ENCODE data around the gene CCT8L2.
"Not testable (repeated sequence)": the region's sequence is repeated elsewhere in the genome, so short reads cannot be mapped to it uniquely, and the experiment has no call there.

The CCT8L2 gene

GRCh38 chr22:16603770-16604242 is 11.2 kb upstream of the CCT8L2 start:
- H2BK12ac ChIP-seq (ENCODE audit: low read length); H3K4me3 ChIP-seq (ENCODE audit: low read depth, low read length); DNase-seq; H2BK120ac ChIP-seq (ENCODE audit: insufficient read depth, low read length, poor library complexity); H3K27me3 ChIP-seq (ENCODE audit: insufficient read depth, low read length); H3K9ac ChIP-seq (ENCODE audit: low read length); H2AK5ac ChIP-seq (ENCODE audit: low read length); H3K36me3 ChIP-seq (ENCODE audit: control insufficient read depth in 1 of 2, insufficient read depth in 2 of 2, low read length in 2 of 2); H3K9me3 ChIP-seq (ENCODE audit: insufficient read depth, low read depth, low read length); H2BK5ac ChIP-seq (ENCODE audit: low read depth, low read length, poor library complexity); H3K4ac ChIP-seq (ENCODE audit: low read depth, low read length); H4K8ac ChIP-seq (ENCODE audit: low read depth, low read length); H3K79me1 ChIP-seq (ENCODE audit: low read length); H3K27ac ChIP-seq (ENCODE audit: low read depth, low read length); H3K18ac ChIP-seq (ENCODE audit: low read length); H4K12ac ChIP-seq (ENCODE audit: low read depth, low read length); H2AFZ ChIP-seq (ENCODE audit: insufficient read depth, low read length, poor library complexity); H3K14ac ChIP-seq (ENCODE audit: low read length); H3K23ac ChIP-seq (ENCODE audit: low read length); H3K4me2 ChIP-seq (ENCODE audit: low read length); H3K4me1 ChIP-seq (ENCODE audit: control insufficient read depth in 1 of 2, insufficient read depth in 2 of 2, low read length in 2 of 2); H4K91ac ChIP-seq (ENCODE audit: low read depth, low read length); H3K79me2 ChIP-seq (ENCODE audit: control insufficient read depth, insufficient read depth, low read length, poor library complexity): not testable (repeated sequence)
- WGBS (ENCODE audit: extremely low coverage, insufficient coverage, insufficient read length): no CpG with 5 or more reads among the region's 9 CpGs

GRCh38 chr22:16603448-16603768 is 10.8 kb upstream of the CCT8L2 start:
- H3K23ac ChIP-seq (ENCODE audit: low read length): no peak overlapping the region
- H3K9ac ChIP-seq (ENCODE audit: low read length): no peak overlapping the region
- H3K79me2 ChIP-seq (ENCODE audit: control insufficient read depth, insufficient read depth, low read length, poor library complexity): no peaks in the 10 kb centered on the region
- H4K91ac ChIP-seq (ENCODE audit: low read depth, low read length): no peak overlapping the region
- no peak for DNase-seq
- no peaks in the 10 kb centered on the region for H3K79me1 ChIP-seq (ENCODE audit: low read length)
- H3K9me3 ChIP-seq (ENCODE audit: insufficient read depth, low read depth, low read length): peaks cover 9% of the 10 kb centered on the region
- no peak overlapping the region for H3K4ac ChIP-seq (ENCODE audit: low read depth, low read length)
- no peak overlapping the region for H2BK12ac ChIP-seq (ENCODE audit: low read length)
- no peak overlapping the region for H3K4me3 ChIP-seq (ENCODE audit: low read depth, low read length)
- H3K4me1 ChIP-seq (ENCODE audit: control insufficient read depth in 1 of 2, insufficient read depth in 2 of 2, low read length in 2 of 2): no peaks in the 10 kb centered on the region
- no peak overlapping the region for H3K18ac ChIP-seq (ENCODE audit: low read length)
- H3K27ac ChIP-seq (ENCODE audit: low read depth, low read length): no peak overlapping the region
- no peak overlapping the region for H3K4me2 ChIP-seq (ENCODE audit: low read length)
- H2AFZ ChIP-seq (ENCODE audit: insufficient read depth, low read length, poor library complexity): no peak overlapping the region
- H4K8ac ChIP-seq (ENCODE audit: low read depth, low read length): no peak overlapping the region
- H3K14ac ChIP-seq (ENCODE audit: low read length): no peak overlapping the region
- no peaks in the 10 kb centered on the region for H3K36me3 ChIP-seq (ENCODE audit: control insufficient read depth in 1 of 2, insufficient read depth in 2 of 2, low read length in 2 of 2)
- H4K12ac ChIP-seq (ENCODE audit: low read depth, low read length): no peak overlapping the region
- H2AK5ac ChIP-seq (ENCODE audit: low read length): no peak overlapping the region
- no CpG with 5 or more reads among the region's 6 CpGs for WGBS (ENCODE audit: extremely low coverage, insufficient coverage, insufficient read length)
- no peak overlapping the region for H2BK5ac ChIP-seq (ENCODE audit: low read depth, low read length, poor library complexity)
- no peaks in the 10 kb centered on the region for H3K27me3 ChIP-seq (ENCODE audit: insufficient read depth, low read length)
- no peak overlapping the region for H2BK120ac ChIP-seq (ENCODE audit: insufficient read depth, low read length, poor library complexity)

- H4K12ac ChIP-seq (ENCODE audit: low read depth, low read length); H2BK120ac ChIP-seq (ENCODE audit: insufficient read depth, low read length, poor library complexity); H3K4ac ChIP-seq (ENCODE audit: low read depth, low read length); H3K9ac ChIP-seq (ENCODE audit: low read length); H2BK5ac ChIP-seq (ENCODE audit: low read depth, low read length, poor library complexity); H3K4me3 ChIP-seq (ENCODE audit: low read depth, low read length); H4K8ac ChIP-seq (ENCODE audit: low read depth, low read length); H3K79me2 ChIP-seq (ENCODE audit: control insufficient read depth, insufficient read depth, low read length, poor library complexity); H3K36me3 ChIP-seq (ENCODE audit: control insufficient read depth in 1 of 2, insufficient read depth in 2 of 2, low read length in 2 of 2); H3K27me3 ChIP-seq (ENCODE audit: insufficient read depth, low read length); H3K4me2 ChIP-seq (ENCODE audit: low read length); H2BK12ac ChIP-seq (ENCODE audit: low read length); H2AK5ac ChIP-seq (ENCODE audit: low read length); H3K23ac ChIP-seq (ENCODE audit: low read length); H4K91ac ChIP-seq (ENCODE audit: low read depth, low read length); H3K18ac ChIP-seq (ENCODE audit: low read length); H3K4me1 ChIP-seq (ENCODE audit: control insufficient read depth in 1 of 2, insufficient read depth in 2 of 2, low read length in 2 of 2); H2AFZ ChIP-seq (ENCODE audit: insufficient read depth, low read length, poor library complexity); H3K79me1 ChIP-seq (ENCODE audit: low read length); H3K27ac ChIP-seq (ENCODE audit: low read depth, low read length); H3K14ac ChIP-seq (ENCODE audit: low read length); H3K9me3 ChIP-seq (ENCODE audit: insufficient read depth, low read depth, low read length): not testable (repeated sequence)
- WGBS (ENCODE audit: extremely low coverage, insufficient coverage, insufficient read length): no CpG with 5 or more reads among the region's 33 CpGs
- DNase-seq: peak; percentile 26 to 40
Measured at GRCh38 chr22:16602728-16603447, 10.3 kb upstream of the CCT8L2 start.

GRCh38 chr22:16602224-16602727 is 9.7 kb upstream of the CCT8L2 start:
- H3K4ac ChIP-seq (ENCODE audit: low read depth, low read length); H3K4me2 ChIP-seq (ENCODE audit: low read length); H3K14ac ChIP-seq (ENCODE audit: low read length); H3K18ac ChIP-seq (ENCODE audit: low read length); H3K4me3 ChIP-seq (ENCODE audit: low read depth, low read length); H3K36me3 ChIP-seq (ENCODE audit: control insufficient read depth in 1 of 2, insufficient read depth in 2 of 2, low read length in 2 of 2); H2BK12ac ChIP-seq (ENCODE audit: low read length); H3K23ac ChIP-seq (ENCODE audit: low read length); H3K79me1 ChIP-seq (ENCODE audit: low read length); H2BK120ac ChIP-seq (ENCODE audit: insufficient read depth, low read length, poor library complexity); H4K91ac ChIP-seq (ENCODE audit: low read depth, low read length); H3K27ac ChIP-seq (ENCODE audit: low read depth, low read length); H3K4me1 ChIP-seq (ENCODE audit: control insufficient read depth in 1 of 2, insufficient read depth in 2 of 2, low read length in 2 of 2); H2AFZ ChIP-seq (ENCODE audit: insufficient read depth, low read length, poor library complexity); H3K9me3 ChIP-seq (ENCODE audit: insufficient read depth, low read depth, low read length); H4K8ac ChIP-seq (ENCODE audit: low read depth, low read length); H3K9ac ChIP-seq (ENCODE audit: low read length); H4K12ac ChIP-seq (ENCODE audit: low read depth, low read length); H2BK5ac ChIP-seq (ENCODE audit: low read depth, low read length, poor library complexity); H3K79me2 ChIP-seq (ENCODE audit: control insufficient read depth, insufficient read depth, low read length, poor library complexity); H2AK5ac ChIP-seq (ENCODE audit: low read length); H3K27me3 ChIP-seq (ENCODE audit: insufficient read depth, low read length): not testable (repeated sequence)
- no CpG with 5 or more reads among the region's 70 CpGs for WGBS (ENCODE audit: extremely low coverage, insufficient coverage, insufficient read length)
- DNase-seq: peak in 1 of 2 donors; percentile 43
